Stimulated activated CD4-positive, alpha-beta T cell treated with anti-CD3 and anti-CD28 coated beads, Interleukin-15, amount 100 ng/mL, for 24 hours (primary cell): ENCODE measurements around the gene KCNK4.

Experiments used
- DNase-seq: peaks from one replicate; pipeline ENCODE4 v3.0.0-alpha.2; 2020

The KCNK4 gene

GRCh38 chr11:64269540-64270220 is 21.4 kb upstream of the KCNK4 start:
- peak; percentile 98 for DNase-seq

- DNase-seq: no peak
Measured at GRCh38 chr11:64275031-64275800, 15.9 kb upstream of the KCNK4 start.

DNA sequence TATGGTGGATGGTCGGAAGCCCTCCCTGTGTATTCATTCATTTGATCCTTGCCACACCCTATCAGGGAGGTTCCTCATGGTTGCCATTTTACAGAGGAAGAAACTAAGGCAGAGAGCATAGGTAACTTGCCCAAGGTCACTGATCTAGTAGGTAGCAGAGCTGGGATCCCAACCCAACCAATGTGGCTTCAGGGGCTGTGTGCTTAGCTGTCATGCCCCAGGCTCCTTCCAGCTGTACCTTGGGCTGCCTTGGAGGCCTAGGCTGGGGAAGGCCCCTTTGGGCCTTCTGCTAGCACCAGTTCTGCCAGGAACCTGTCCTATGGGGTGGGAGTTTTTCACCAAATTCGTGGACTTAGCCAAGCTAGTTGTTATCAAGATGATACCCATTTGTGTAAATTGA is 15.3 kb upstream of the KCNK4 start:
- DNase-seq: no peak

DNA sequence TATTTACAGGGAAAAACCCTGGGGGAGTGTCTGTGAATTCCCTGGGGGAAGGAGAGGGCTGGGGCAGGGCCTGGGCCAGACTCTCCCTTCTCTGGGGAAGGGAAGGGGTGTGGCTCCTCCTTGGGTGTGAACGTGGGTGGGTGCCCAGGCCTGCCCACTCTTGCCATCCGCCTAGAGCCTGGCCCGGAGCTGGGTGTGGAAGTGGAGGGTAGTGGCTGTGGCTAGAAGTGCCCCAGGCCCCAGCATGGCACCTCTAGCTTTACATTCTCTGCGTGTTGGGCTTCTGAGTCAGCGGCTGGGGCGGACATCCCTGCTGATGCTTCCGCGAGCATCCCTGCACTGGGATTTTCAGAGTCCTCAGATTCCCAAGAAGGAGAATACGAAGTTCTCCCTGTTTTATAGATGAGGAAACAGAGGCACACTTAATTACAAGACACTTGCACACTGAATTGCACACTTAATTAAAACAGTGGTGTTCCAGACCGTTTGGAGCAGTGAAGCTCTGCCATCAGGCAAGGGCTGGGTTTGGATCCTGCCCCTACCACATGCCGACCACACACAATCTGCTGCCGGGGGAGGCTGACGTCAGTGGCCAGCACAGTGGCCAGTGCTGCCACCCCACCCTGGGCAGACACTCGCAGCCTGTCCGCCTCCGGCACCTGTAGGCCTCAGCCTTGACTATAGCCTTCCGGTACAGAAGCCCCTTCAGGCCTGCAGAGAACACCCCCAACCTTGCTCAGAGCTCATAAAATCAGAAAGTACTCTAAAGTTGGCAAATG is 14.3 kb upstream of the KCNK4 start:
- DNase-seq: no peak

- DNase-seq: no peak
Measured at GRCh38 chr11:64278576-64279190, 12.4 kb upstream of the KCNK4 start.

DNA sequence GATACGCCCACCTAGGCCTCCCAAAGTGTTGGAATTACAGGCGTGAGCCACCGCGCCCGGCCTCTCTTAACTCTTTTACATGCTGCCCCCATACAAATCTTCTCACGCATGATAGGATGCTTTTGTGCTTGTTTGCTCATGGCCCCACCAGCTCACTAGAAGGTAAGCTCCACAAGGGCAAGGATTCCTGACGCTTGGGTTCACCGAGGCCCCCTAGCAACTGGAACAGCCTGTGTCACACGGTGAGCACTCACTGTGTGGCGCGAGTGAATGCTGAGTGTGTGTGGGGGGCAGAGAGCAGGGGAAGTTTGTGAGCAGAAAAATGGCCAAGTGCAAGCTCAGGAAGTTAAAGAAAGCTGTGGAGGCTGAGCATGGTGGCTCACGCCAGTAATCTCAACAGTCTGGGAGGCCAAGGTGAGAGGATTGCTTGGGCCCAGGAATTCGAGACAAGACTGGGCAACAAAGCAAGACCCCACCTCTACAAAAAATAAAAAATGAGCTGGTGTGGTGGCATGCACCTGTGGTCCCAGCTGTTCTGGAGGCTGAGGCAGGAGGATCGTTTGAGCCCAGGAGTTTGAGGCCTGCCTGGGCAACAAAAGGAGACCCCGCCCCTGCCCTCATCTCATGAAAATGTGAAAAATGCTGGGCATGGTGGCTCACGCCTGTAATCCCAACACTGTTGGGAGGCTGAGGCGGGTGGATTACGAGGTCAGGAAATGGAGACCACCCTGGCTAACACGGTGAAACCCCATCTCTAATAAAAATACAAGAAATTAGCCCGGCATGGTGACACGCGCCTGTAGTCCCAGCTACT is 8.9 kb upstream of the KCNK4 start:
- DNase-seq: no peak

DNA sequence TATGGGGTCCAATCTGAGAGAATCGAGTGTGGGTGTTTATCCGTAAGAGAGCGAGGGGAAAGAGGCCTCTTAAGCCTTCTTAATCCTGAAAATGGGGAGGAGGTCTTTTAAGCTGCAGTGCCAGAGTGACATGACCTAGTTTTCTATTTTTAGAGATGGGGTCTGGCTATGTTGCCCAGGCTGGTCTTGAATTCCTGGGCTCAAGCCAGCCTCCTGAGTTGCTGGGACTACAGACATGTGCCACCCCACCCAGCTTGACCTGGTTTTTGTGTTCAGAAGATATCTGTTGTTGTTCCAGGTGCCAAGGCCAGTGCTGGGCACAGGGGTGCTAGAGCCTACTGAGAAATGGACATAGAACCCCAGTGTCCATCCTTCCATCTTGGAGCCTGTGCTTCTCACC is 8.0 kb upstream of the KCNK4 start:
- no peak for DNase-seq

GRCh38 chr11:64284048-64284961 is 6.8 kb upstream of the KCNK4 start, which contains the start of gene BAD:
BAD (minus strand) TSS chr11:64284665; CDS start chr11:64284368, 297 bp downstream.
- peak; percentile 96 for DNase-seq

DNA sequence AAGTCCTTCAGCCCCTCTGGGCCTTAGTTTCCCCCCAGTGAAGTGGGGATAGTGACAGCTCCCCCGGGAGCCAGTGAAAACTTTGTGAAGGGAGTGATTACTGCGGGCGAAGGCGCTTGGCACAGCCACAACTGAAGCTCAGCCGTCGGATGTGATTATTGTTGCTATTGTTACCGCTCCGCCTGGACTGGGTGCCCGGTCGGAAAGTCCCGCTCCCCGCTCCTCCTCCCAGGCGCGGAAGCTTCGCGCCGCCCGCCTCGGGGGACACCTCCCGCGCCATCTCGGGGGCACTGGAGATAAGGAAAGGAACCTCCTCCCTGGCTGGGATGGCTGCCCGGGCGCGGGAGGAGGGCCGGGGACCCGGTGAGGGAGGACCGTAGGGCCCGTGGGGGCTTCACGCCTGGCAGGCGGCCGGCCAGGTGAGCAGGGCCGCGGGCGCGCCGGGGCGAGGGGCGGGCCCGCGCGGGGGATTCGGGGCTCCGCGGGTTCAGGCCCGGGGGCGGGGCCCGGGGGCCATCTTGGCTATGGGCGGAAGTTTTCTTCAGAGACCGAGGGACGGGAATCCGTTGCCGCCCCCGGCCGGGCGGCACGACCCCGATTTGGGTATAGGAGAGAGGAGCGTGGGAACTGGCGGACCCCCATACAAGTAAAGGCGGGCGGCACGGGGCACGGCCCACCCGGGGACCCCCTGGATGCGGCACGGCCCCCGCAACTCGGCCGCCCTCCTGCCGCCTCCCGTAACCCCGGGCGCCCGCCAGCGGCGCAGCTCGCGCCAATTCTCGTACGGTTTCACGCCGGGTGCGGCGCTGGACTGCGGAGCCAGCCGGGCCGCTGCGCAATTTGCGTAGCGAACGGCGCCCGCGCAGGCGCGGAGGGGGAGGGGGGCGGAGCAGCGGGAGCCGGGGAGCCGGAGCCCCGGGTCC is 5.9 kb upstream of the KCNK4 start, which contains the start of gene GPR137:
TSS of gene GPR137 (plus strand) at position 887 of the 923 bp plus-strand sequence. CDS start 677 bp downstream, outside the sequence.
- DNase-seq: peak; percentile 93

- no peak for DNase-seq
Measured at GRCh38 chr11:64285885-64286800, 5.0 kb upstream of the KCNK4 start.

GRCh38 chr11:64286801-64287159 is 4.3 kb upstream of the KCNK4 start:
- DNase-seq: no peak

GRCh38 chr11:64287676-64288352 is 3.3 kb upstream of the KCNK4 start:
- no peak for DNase-seq

DNA sequence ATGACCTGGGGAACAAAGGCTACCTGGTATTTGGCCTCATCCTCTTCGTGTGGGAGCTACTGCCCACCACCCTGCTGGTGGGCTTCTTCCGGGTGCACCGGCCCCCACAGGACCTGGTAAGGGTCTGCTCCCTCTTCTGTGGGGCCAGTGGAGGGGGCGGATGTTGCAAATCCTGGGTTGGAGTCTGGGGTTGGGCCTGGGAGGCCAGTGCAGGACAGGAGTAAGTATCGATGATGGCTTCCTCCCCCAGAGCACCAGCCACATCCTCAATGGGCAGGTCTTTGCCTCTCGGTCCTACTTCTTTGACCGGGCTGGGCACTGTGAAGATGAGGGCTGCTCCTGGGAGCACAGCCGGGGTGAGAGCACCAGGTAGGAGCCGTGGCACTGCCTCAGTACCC is 2.8 kb upstream of the KCNK4 start:
- no peak for DNase-seq

GRCh38 chr11:64289002-64289564 is 2.0 kb upstream of the KCNK4 start:
- DNase-seq: no peak

DNA sequence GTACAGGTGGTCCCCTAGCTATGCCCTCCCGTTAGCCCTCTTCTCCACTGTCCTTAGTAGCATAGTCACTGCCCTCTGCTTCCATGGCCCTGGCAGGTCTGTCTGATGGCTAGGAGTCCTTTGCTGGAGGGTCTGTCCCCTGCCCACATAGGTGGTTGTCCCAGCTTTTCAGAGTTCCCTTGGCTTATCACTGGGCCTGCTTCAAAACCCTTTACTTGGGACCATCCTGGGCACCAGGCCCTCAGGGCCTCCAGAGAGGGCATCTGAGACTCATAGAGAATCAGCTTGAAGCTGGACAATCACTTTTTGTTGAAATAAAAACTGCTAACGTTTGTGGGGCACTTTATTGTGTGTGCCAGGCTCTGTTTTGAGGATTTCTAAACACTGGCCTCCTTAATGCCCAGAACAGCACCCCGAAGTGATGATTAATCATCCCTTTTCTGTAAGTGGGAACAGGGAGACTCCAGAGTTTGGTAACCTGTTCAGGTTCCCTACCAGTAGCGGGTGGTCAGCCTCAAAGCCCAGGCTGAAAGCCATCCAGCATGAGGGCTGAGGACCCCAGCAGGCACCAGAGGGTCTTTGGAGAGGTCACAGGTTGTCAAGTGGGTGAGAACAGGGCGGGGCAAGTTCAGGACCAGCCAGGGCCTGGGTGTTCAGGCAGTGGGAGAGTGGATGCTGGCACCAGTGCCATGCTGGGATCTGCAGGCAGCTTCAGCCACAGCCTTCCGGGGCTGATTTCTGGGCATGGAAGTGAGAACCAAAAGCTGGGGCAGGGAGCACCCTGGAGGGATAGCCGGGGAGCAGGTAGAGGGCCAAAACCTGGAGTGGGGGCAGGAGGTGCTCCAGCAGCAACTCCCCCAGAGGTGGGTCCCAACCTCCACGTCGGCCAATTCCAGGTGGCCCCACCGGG is 495 bp upstream of the KCNK4 start:
- DNase-seq: no peak

DNA sequence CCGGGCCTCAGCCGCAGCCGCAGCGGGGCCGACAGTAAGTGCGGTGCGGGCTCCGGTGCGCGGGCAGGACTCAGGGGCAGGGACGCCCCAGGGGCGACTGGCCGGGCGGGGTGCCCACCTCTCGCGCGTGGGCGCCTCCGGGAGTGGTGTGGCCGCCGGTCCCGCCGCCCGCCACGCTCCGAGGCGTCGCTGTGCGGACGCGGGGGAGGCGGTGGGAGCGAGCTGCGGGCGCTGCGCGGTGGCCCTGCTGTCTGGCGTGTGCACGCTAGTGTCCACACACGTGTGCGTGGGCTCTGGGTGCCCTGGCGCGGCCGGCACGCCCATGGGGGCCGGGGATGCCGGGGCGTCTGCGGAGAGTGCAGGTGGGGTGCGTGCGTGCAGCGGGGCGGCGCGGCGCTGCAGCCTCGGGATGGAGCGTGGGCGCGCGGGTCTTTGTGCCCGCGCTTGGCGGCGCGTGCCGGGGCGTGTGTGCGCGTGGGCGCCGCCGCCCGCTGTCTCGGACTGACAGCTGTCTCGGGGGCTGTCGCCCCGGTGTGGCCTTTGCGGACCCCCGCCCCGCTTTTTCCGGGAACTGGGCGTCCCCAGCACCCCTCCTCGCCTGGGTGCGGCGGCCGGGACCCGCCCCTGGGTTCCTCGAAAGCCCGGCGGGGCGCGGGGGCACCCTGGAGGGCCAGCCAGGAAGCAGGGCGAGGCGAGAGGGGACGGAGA is 804 bp downstream of the KCNK4 start:
- DNase-seq: peak; percentile 31
